GM12891 (cell line): Measurements from ENCODE around the gene IFT27.

Experiments
- POLR2A ChIP-seq: IDR thresholded peaks from 2 replicates; pipeline ENCODE4 v1.6.1; 2011; ENCODE audit warnings: low read depth, low read length, control low read depth
- POLR2AphosphoS5 ChIP-seq: IDR thresholded peaks from 2 replicates; pipeline ENCODE4 v1.6.1; 2011; ENCODE audit warnings: low read depth, low read length, control low read depth
- SPI1 ChIP-seq: IDR thresholded peaks from 2 replicates; pipeline ENCODE4 v1.6.1; 2011; ENCODE audit warnings: low read depth, low read length, control low read depth

DNA sequence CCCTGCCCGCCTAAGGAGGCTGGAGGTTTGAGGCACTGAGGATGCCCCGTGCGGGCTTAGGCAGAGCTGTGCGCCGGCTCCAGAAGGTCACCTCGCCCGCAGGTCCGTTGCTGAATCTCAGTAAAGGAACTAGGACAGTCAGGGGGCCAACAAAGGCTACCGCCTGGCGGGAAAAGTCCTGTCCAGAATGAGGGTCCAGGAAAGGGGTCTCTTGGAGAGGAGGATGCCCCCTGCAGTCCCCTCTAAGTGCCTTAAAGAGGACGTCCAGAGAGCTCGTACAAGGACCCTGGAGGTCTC is 40.4 kb upstream of the IFT27 start:
- TF ChIP-seq POLR2AphosphoS5 (no peak), POLR2A (no peak), SPI1 (no peak)
